Endometrium (tissue), 2 donors: ENCODE data around the gene SALL2.
"Not testable (repeated sequence)": the region's sequence is repeated elsewhere in the genome, so short reads cannot be mapped to it uniquely, and the experiment has no call there.

Source experiments
- FAIRE-seq: peaks from 2 replicates; lab custom pipeline; 2012; peaks lifted over from hg19 to GRCh38; lab: Jason Lieb, UNC
- donor health status: control.
- donor health status: control.

SALL2 gene

GRCh38 chr14:21525962-21526671, at the start of gene SALL2:
Gene SALL2 (minus strand): TSS chr14:21526346. CDS start chr14:21526127, 219 bp downstream.
- FAIRE-seq = no peak

DNA sequence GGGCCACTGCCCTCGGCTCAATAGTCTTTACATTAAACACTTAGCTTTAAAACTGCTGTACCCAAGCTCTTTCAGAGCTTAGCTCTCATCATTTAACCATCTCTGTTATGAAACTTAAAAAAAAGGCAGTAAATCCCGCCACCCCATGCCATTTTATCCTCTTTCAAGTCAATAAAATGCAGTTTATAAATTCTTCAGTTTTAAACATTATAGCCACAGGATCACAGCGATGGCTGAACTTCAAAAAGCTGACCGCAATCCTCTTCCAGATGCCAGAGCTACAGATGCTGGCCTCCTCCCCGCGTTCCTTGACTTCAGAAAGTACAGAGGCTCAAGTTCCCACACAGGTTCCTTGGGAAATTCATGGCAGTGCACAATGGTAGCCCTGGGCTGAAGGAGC, 49.5 kb upstream of the SALL2 start:
- FAIRE-seq = no peak

DNA sequence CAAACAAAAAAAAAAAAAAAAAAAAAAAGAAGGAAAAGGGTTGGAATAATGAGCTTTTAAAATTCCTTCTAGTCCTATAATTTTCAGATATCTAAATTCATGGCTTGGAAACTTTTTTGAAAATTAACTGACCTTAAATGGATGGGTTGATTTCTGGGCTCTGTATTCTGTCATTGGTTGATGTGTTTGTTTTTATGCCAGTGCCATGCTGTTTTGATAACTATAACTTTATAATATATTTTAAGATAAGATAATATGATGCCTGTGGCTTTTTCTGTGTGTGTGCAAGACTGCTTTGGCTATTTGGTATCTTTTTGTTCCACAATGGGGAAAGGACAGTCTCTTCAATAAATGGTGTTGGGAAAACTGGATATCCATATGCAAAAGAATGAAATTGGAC, 46.5 kb upstream of the SALL2 start:
- FAIRE-seq = no peak

DNA sequence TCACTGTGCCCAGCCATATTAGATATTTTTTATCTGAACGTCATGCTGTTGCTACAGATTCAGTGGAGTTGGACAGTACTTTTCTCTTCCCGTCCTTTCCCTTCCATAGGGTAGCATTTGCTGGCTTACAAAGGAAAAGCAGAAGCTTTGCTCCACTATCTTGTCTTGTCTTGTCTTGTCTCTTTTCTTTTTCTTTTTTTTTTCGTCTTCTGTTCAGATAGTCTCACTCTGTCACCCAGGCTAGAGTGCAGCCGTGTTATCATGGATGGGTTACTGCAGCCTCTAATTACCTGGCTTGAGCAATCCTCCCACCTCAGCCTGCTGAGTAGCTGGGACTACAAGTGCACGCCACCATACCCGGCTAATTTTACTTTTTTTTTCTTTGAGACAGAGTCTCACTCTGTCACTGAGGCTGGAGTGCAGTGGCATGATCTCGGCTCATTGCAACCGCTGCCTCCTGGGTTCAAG, 32.6 kb upstream of the SALL2 start:
- no peak for FAIRE-seq

DNA sequence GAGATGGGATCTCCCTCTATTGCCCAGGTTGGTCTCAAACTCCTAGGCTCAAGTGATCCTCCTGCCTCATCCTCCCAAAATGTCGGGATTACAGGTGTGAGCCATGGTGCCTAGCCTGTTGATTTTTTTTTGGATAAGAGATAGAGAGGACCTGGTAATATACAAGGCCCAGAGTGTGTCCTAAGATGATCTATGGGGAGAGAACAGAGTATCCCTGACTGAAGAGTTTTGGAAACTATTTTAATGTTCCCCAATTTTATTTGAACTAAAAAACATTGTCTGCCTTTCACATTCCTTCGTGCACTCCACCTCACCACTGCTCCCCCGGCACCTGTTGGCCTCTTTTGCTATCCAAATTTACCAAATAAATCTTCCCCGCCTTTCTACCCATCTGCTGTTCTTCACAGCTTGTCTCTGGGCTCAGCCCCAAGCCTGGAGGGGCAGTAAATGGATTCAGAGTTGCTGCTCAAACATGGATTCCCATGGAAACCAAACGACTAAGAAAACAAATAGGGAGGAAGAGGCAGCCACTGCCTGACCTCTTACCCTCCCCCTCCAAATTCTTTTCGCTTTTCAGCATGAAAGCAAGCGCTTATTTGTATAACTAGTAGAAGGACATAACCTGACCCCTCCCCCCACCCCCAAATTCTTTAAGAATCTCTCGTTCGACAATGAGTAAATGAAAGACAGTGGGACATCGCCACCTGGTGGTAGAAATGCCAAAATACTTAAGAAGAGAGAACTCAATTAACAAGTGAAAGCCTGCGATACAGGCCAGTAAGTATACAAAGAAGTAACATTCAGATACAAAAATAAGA, 31.1 kb upstream of the SALL2 start:
- peak; percentile 85 for FAIRE-seq

DNA sequence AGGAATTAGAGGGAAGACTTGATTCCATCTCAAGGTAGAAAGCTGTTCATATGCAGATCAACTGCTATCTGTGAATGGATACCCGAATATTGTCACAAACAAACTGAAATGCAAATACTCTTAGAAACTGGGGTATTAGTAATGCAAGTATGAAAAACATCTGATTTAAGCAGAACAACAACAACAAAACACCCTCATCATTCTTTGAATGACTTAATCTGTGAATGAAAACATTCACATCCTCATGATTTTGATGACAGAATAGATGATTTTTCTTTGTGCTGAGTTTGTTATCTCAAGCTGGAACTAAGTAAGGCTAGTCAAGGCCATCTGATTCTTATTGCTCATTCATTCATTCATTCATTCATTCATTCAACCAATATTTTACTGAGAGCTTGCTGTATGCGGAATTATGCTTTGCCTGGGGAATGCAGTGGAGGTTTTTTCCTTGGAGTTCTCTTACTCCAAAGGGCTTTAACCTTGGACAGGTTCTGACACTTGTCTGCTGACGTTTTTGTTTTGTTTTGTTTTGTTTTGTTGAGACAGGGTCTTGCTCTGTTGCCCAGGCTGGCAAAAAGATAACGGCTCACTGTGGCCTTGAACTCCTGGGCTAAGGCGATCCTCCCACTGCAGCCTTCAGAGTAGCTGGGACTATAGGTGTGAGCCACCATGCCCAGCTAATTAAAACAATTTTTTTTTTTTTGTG, 30.4 kb upstream of the SALL2 start:
- no peak for FAIRE-seq

DNA sequence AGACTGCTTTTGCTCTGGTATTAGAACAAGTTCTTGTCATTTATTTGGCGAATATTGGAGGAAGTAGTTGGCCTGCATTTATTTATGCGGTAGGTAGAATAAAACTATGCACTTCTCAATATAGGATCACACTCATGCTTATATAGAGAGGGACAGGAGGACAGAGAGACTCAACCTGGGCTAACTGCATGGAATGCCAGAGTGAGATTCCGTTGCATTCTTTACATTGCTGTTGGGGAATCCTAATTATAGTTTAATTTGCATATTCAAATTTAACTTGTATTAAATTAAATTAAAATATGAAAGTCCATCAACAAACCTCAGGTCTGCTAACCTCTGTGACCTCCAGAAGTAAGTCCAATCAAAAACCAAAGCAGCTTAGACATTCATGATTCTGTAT, 27.1 kb upstream of the SALL2 start:
- FAIRE-seq = no peak

DNA sequence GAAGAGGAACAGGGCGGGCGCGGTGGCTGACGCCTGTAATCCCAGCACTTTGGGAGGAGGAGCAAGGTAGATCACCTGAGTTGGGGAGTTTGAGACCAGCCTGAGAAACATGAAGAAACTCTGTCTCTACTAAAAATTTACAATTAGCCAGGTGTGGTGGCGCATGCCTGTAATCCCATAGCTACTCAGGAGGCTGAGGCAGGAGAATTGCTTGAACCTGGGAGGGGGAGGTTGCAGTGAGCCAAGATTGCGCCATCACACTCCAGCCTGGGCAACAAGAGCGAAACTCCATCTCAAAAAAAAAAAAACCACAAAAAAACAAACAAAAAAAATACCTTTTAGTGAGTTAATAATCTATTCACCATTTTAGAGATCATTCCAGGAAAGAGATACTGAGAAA, 18.4 kb upstream of the SALL2 start:
- FAIRE-seq = not testable (repeated sequence)

DNA sequence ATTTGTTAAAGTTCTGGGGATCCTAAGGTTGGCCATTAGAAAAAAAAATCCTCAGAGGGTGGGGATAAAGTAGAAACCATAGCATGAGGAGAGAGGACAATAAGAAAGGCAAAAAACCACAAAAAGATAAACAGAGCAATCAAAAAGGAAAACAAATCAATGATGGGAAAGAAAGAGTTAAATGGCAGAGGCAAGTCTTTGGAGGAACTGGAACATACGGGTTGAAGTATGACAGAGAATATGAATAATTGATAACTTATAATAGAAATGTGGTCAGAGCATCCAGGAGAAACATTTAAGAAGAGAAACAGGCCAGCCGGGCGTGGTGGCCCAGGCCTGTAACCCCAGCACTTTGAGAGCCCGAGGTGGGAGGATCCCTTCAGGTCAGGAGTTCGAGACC, 17.8 kb upstream of the SALL2 start:
- no peak for FAIRE-seq

- no peak for FAIRE-seq
Measured at GRCh38 chr14:21543521-21543960, 17.4 kb upstream of the SALL2 start.

GRCh38 chr14:21541413-21542074, 15.4 kb upstream of the SALL2 start:
- no peak for FAIRE-seq

- no peak for FAIRE-seq
Measured at GRCh38 chr14:21539189-21539940, 13.2 kb upstream of the SALL2 start.

- no peak for FAIRE-seq
Measured at GRCh38 chr14:21537090-21537424, 10.9 kb upstream of the SALL2 start.

GRCh38 chr14:21536418-21537089, 10.4 kb upstream of the SALL2 start:
- no peak for FAIRE-seq

GRCh38 chr14:21535545-21536417, 9.6 kb upstream of the SALL2 start:
- FAIRE-seq = no peak

GRCh38 chr14:21534576-21534975, 8.4 kb upstream of the SALL2 start:
- no peak for FAIRE-seq

- FAIRE-seq = no peak
Measured at GRCh38 chr14:21533294-21533693, 7.1 kb upstream of the SALL2 start.

- no peak for FAIRE-seq
Measured at GRCh38 chr14:21529515-21529914, 3.4 kb upstream of the SALL2 start.

DNA sequence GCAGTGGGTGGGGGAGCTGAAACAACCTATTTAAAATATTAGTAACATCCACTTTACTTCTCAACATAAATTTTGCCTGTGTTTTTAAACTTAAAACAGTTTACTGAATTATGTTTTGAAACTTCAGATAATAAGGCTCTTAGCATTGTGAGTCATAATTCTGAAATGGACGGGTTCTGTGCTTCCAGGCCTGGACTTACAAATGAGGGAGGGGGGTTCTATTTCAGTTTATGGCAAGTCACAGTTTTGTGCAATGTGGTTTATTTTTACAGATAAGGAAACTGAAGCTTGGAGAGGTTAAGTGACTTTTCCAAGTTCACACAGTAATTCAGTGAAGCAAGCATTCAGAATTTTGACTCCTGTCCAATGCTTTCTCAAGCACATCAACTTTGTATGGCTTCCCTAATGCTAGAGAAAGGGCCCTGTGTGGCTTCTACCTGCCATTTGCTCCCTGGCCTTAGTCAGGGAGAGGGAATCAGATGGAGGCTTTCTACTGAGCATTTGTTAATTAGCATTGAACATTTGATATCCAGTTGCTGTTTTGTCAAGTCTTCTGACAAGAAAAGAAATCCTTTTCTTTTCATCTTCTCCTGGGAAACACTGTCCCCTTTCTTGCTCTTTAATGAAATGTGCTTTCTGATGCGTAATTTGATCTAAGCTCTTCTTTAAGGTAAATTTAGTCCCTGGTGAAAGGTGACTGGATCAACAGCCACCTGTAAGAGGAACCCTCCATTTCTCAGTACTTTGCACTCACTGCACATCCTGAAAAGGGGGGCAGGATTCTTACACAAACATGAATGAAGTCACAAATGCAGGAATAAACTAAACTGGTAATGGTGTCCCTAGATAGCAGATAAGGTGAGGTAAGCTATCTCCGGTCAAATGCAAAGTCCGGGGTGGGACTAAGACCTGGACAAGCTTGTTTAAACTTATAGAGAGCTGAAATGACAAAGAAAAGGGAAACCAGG, 2.5 kb upstream of the SALL2 start:
- FAIRE-seq = no peak
